SK-N-SH (cell line): ENCODE measurements around the gene BCLAF3. TPM values are rescaled to one million over a fixed set of nuclear protein-coding genes. Genes with fewer than 3 reads are reported as not detected.

Source experiments
- CTCF ChIA-PET: fragments of 300-600, 350-600 bp; formaldehyde crosslinking; extraction: SDS; loops from one replicate; lab custom pipeline; 2021; lab: Yijun Ruan, JAX
- POLR2A ChIA-PET: fragments of 350-600 bp; sonication (Branson Sonifier 250); formaldehyde crosslinking; extraction: SDS; loops from one replicate; lab custom pipeline; 2020; ENCODE audit warnings: antibody characterized with exemption, inconsistent platforms; lab: Yijun Ruan, JAX
- DNase-seq: peaks from one replicate; pipeline ENCODE4 v3.0.0; 2012
- H2AFZ ChIP-seq: fragments of 200-600 bp; sonication (generic); 2 replicates; pipeline ENCODE4 v1.8.1; 2016; ENCODE audit warnings: antibody characterized with exemption, mild to moderate bottlenecking, low read depth
- H3F3A ChIP-seq: fragments of 200-600 bp; sonication (generic); replicated peaks from 2 replicates; pipeline ENCODE3; 2016; ENCODE audit warnings: antibody characterized with exemption, mild to moderate bottlenecking; ENCODE audit not compliant: insufficient read depth
- H3K27ac ChIP-seq, 2 experiments: fragments of 200-500 bp in 1 of 2; fragments of 200-600 bp in 1 of 2; sonication (Bioruptor generic) in 1 of 2; sonication (generic), shearing (Covaris generic) in 1 of 2; 2 replicates each; pipeline versions ENCODE4 v1.5.1 to v1.6.1; 2014 to 2016; ENCODE audit warnings: low read depth in 2 of 2, inconsistent platforms in 1 of 2, low read length in 1 of 2, mild to moderate bottlenecking in 1 of 2, mixed read lengths in 1 of 2
- H3K27me3 ChIP-seq: fragments of 200-600 bp; sonication (generic), shearing (Covaris generic); 2 replicates; pipeline ENCODE4 v1.6.1; 2016; ENCODE audit warnings: mixed run types; ENCODE audit not compliant: insufficient read depth
- H3K36me3 ChIP-seq, 2 experiments: fragments of 200-500 bp in 1 of 2; fragments of 200-600 bp in 1 of 2; sonication (Bioruptor generic) in 1 of 2; sonication (generic) in 1 of 2; replicated peaks in 1 of 2; 2 replicates each; pipeline versions ENCODE3 to v1.5.1; 2014 to 2016; ENCODE audit warnings: low read length in 1 of 2, mild to moderate bottlenecking in 1 of 2; ENCODE audit not compliant: insufficient read depth in 2 of 2, control insufficient read depth in 1 of 2
- H3K4me1 ChIP-seq, 2 experiments: fragments of 200-500 bp in 1 of 2; fragments of 200-600 bp in 1 of 2; sonication (Bioruptor generic) in 1 of 2; sonication (generic), shearing (Covaris generic) in 1 of 2; 2 replicates each; pipeline versions ENCODE4 v1.5.1 to v1.6.1; 2014 to 2016; ENCODE audit warnings: low read depth in 1 of 2, low read length in 1 of 2, mixed run types in 1 of 2; ENCODE audit not compliant: insufficient read depth in 2 of 2, control insufficient read depth in 1 of 2
- H3K4me2 ChIP-seq: fragments of 200-600 bp; sonication (generic), shearing (Covaris generic); 2 replicates; pipeline ENCODE4 v1.6.1; 2017; ENCODE audit warnings: mixed run types
- H3K4me3 ChIP-seq, 2 experiments: fragments of 200-500 bp in 1 of 2; fragments of 200-600 bp in 1 of 2; sonication (Bioruptor generic) in 1 of 2; sonication (generic), shearing (Covaris generic) in 1 of 2; 2 replicates each; pipeline versions ENCODE4 v1.5.1 to v1.8.1; 2014 to 2016; ENCODE audit warnings: low read depth in 2 of 2, inconsistent platforms in 1 of 2, low read length in 1 of 2, mild to moderate bottlenecking in 1 of 2, mixed read lengths in 1 of 2, moderate library complexity in 1 of 2
- H3K79me2 ChIP-seq: fragments of 200-600 bp; sonication (generic); 2 replicates; pipeline ENCODE4 v1.8.1; 2017; ENCODE audit warnings: mild to moderate bottlenecking; ENCODE audit not compliant: insufficient read depth
- H3K9ac ChIP-seq: fragments of 200-600 bp; sonication (generic); 2 replicates; pipeline ENCODE4 v1.6.1; 2017; ENCODE audit warnings: mixed run types
- H3K9me2 ChIP-seq: fragments of 200-600 bp; sonication (generic); 2 replicates; pipeline ENCODE4 v1.6.1; 2017; ENCODE audit warnings: mixed run types
- H3K9me3 ChIP-seq: fragments of 200-600 bp; sonication (generic); 2 replicates; pipeline ENCODE4 v1.6.1; 2017; ENCODE audit warnings: mixed run types, mild to moderate bottlenecking, moderate library complexity
- H4K20me1 ChIP-seq: fragments of 200-600 bp; sonication (generic); 2 replicates; pipeline ENCODE4 v1.6.1; 2017; ENCODE audit warnings: mild to moderate bottlenecking, mixed run types; ENCODE audit not compliant: insufficient read depth
- CHD2 ChIP-seq: fragments of 150-350 bp; IDR thresholded peaks from 2 replicates; pipeline ENCODE4 v1.6.1; 2018; ENCODE audit warnings: low read length; ENCODE audit not compliant: partially characterized antibody
- ELF1 ChIP-seq: IDR thresholded peaks from 2 replicates; pipeline ENCODE4 v1.4.0; 2012
- EP300 ChIP-seq, 2 experiments: IDR thresholded peaks; 2 replicates each; pipeline versions ENCODE4 v1.4.0 to v1.6.1; 2012; ENCODE audit warnings: borderline replicate concordance in 1 of 2, low read depth in 1 of 2, low read length in 1 of 2
- FOSL2 ChIP-seq: IDR thresholded peaks from 2 replicates; pipeline ENCODE4 v1.4.0; 2012; ENCODE audit warnings: low read depth, mild to moderate bottlenecking, moderate library complexity, borderline replicate concordance
- GABPA ChIP-seq: IDR thresholded peaks from 2 replicates; pipeline ENCODE4 v1.4.0; 2012; ENCODE audit warnings: low read depth, mild to moderate bottlenecking
- GATA2 ChIP-seq: sonication (generic); formaldehyde crosslinking; IDR thresholded peaks from 2 replicates; pipeline ENCODE4 v1.5.0; 2020; ENCODE audit warnings: mild to moderate bottlenecking, missing genetic modification reagents
- IRF3 ChIP-seq: fragments of 150-350 bp; IDR thresholded peaks from 2 replicates; pipeline ENCODE4 v1.6.1; 2016; ENCODE audit warnings: mild to moderate bottlenecking, low read depth, low read length
- JUND ChIP-seq: IDR thresholded peaks from 2 replicates; pipeline ENCODE4 v1.4.0; 2012
- NRF1 ChIP-seq: IDR thresholded peaks from 2 replicates; pipeline ENCODE4 v1.6.1; 2012; ENCODE audit warnings: low read depth, mild to moderate bottlenecking, low read length
- PBX3 ChIP-seq: IDR thresholded peaks from 2 replicates; pipeline ENCODE4; 2012
- POLR2AphosphoS5 ChIP-seq: IDR thresholded peaks from 2 replicates; pipeline ENCODE4 v1.6.1; 2012; ENCODE audit warnings: low read depth, low read length
- RAD21 ChIP-seq: IDR thresholded peaks from 2 replicates; pipeline ENCODE4 v1.6.1; 2012; ENCODE audit warnings: mild to moderate bottlenecking, low read length
- RCOR1 ChIP-seq: fragments of 150-350 bp; IDR thresholded peaks from 2 replicates; pipeline ENCODE4 v1.6.1; 2017; ENCODE audit warnings: antibody characterized with exemption, low read length
- RXRA ChIP-seq: IDR thresholded peaks from 2 replicates; pipeline ENCODE4 v1.4.0; 2012; ENCODE audit warnings: low read depth, mild to moderate bottlenecking, borderline replicate concordance
- SIN3A ChIP-seq: IDR thresholded peaks from 2 replicates; pipeline ENCODE4 v1.6.1; 2012; ENCODE audit warnings: low read depth, mild to moderate bottlenecking, low read length, moderate library complexity, borderline replicate concordance
- TCF12 ChIP-seq: IDR thresholded peaks from 2 replicates; pipeline ENCODE4 v1.4.0; 2012
- TEAD4 ChIP-seq: IDR thresholded peaks from 2 replicates; pipeline ENCODE4 v1.4.0; 2012; ENCODE audit warnings: mild to moderate bottlenecking, borderline replicate concordance; ENCODE audit not compliant: insufficient read depth
- USF1 ChIP-seq: IDR thresholded peaks from 2 replicates; pipeline ENCODE4 v1.4.0; 2012; ENCODE audit warnings: low read depth, borderline replicate concordance
- WGBS: methylation state at CpG from one replicate; pipeline ENCODE4 v1.1.6; 2017; ENCODE audit warnings: low lambda C conversion rate; 5-methylcytosine and 5-hydroxymethylcytosine counted together
- polyA plus RNA-seq, 3 experiments: library from polyadenylated mRNA; depleted of rRNA; stranded (reverse); fragments of >200 nt; gene quantifications; 2 replicates each; pipeline ENCODE4 v1.2.3, GENCODE V29; 2012

BCLAF3 gene
- polyA plus RNA-seq, 1 of the 3 experiments (the other 2 are of a cell fraction) = 1.1 TPM

DNA sequence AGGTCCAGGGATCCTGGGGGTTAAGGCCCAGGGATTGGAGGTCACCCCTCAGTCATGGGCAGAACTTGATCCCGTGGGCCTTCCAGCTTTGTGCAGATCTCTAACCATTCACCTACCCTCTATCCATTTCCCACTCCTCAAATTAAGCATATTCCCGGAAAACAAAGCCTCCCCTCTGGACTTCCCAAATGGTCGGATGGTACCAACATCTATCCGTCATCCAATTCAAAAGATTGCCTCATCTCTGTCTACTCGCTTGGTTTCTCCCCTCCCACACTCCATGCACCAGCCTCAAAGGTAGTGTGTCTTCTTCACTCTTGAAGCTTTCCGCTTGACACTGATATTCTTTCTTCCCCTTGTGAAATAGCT, 473 bp upstream of the BCLAF3 start:
- POLR2A ChIA-PET = no interaction called here
- TF ChIP-seq IRF3 = no peak
- TF ChIP-seq RCOR1 = no peak
- TF ChIP-seq POLR2AphosphoS5 = no peak
- no peak for TF ChIP-seq CHD2
- TF ChIP-seq GABPA = no peak
- H3K4me3 ChIP-seq = peak overlapping the region; percentile 17 to 20; a peak in 3 of 4 replicates
- peaks cover 27% of the 10 kb centered on the region for H3K79me2 ChIP-seq
- no peaks in the 10 kb centered on the region for H3K36me3 ChIP-seq
- 0 out of 2 replicates have a peak overlapping the region, but pooled peaks have one; percentile 54 for H3K4me2 ChIP-seq
- no peak for DNase-seq
- H3K27ac ChIP-seq = peak overlapping the region in 1 of 2 experiments; percentile 48; a peak in 1 of 4 replicates
- peaks cover 0 to 3% of the 10 kb centered on the region in 2 experiments; a peak in 2 of 4 replicates for H3K4me1 ChIP-seq
- H3K9me2 ChIP-seq = no peaks in the 10 kb centered on the region
- CTCF ChIA-PET = interaction anchor here (0.6 to 2.0 kb wide), 8 partner anchors 9 to 87 kb away, joined by 3 to 12 read pairs (median 4); no protein-coding TSS in a partner anchor
- WGBS = 44% methylated on average over 6 of the region's 6 CpGs
- no peaks in the 10 kb centered on the region for H3K27me3 ChIP-seq
- no peaks in the 10 kb centered on the region for H3K9me3 ChIP-seq
- H4K20me1 ChIP-seq = no peaks in the 10 kb centered on the region
- H2AFZ ChIP-seq = peak overlapping the region; percentile 79; the same call in 1 of the 2 replicates
- peaks cover 6% of the 10 kb centered on the region for H3F3A ChIP-seq
- no peak overlapping the region for H3K9ac ChIP-seq

- POLR2A ChIA-PET = no interaction called here
- 2% methylated on average over 11 of the region's 25 CpGs for WGBS
- no peaks in the 10 kb centered on the region for H3K36me3 ChIP-seq
- no peaks in the 10 kb centered on the region for H3K9me3 ChIP-seq
- DNase-seq = no peak
- H3K27me3 ChIP-seq = no peaks in the 10 kb centered on the region
- H2AFZ ChIP-seq = peak overlapping the region; percentile 58; the same call in 1 of the 2 replicates
- peaks cover 39% of the 10 kb centered on the region for H3K79me2 ChIP-seq
- H3K27ac ChIP-seq = peak overlapping the region in 1 of 2 experiments; percentile 40; a peak in 2 of 4 replicates
- peaks cover 0 to 3% of the 10 kb centered on the region in 2 experiments; a peak in 2 of 4 replicates for H3K4me1 ChIP-seq
- H3K4me2 ChIP-seq = peak overlapping the region; percentile 75
- peak overlapping the region; percentile 59 to 72 for H3K4me3 ChIP-seq
- H4K20me1 ChIP-seq = no peaks in the 10 kb centered on the region
- peak overlapping the region; percentile 62 for H3K9ac ChIP-seq
- CTCF ChIA-PET = interaction anchor here (2.0 kb wide), 1 partner anchor 85 kb away, joined by 12 read pairs; no protein-coding TSS in a partner anchor
- H3F3A ChIP-seq = peaks cover 6% of the 10 kb centered on the region
- TF ChIP-seq PBX3 = no peak
- no peak for TF ChIP-seq EP300 (IDR thresholded peaks at IDR 0.05; ENCODE audit: borderline replicate concordance in 1 of 2, low read depth in 1 of 2, low read length in 1 of 2)
- TF ChIP-seq JUND = no peak
- TF ChIP-seq RAD21 = no peak
- TF ChIP-seq SIN3A = no peak
- TF ChIP-seq TCF12 = no peak
- no peak for TF ChIP-seq GATA2 (CRISPR knock-in tag)
- no peak for TF ChIP-seq USF1
- no peak for TF ChIP-seq RXRA
- no peak for TF ChIP-seq TEAD4
- no peak for TF ChIP-seq NRF1
- no peak for TF ChIP-seq FOSL2
- no peak for TF ChIP-seq ELF1
- no peak for TF ChIP-seq IRF3
- TF ChIP-seq, all 33 proteins: peak for 0
- H3K9me2 ChIP-seq = no peaks in the 10 kb centered on the region
These were observed 708 bp downstream of the BCLAF3 start for GRCh38 chrX:19990151-19990555.
